ELF-1 (cell line): ENCODE data around the gene PNMA8B.

ENCODE experiments used
- DNase-seq: peaks from one replicate; pipeline ENCODE4 v3.0.0-alpha.2; 2016; ENCODE audit warnings: low read depth, low spot score

Gene PNMA8B

GRCh38 chr19:46487178-46487801, 8.4 kb downstream of the PNMA8B start:
- no peak for DNase-seq

GRCh38 chr19:46486358-46486757, 9.3 kb downstream of the PNMA8B start:
- DNase-seq = no peak

- no peak for DNase-seq
Measured at GRCh38 chr19:46484656-46485055, 11.0 kb downstream of the PNMA8B start.

- no peak for DNase-seq
Measured at GRCh38 chr19:46482631-46483030, 13.0 kb downstream of the PNMA8B start.

- no peak for DNase-seq
Measured at GRCh38 chr19:46481947-46482346, 13.7 kb downstream of the PNMA8B start.

GRCh38 chr19:46481223-46481848, 14.3 kb downstream of the PNMA8B start:
- DNase-seq = no peak

GRCh38 chr19:46480415-46480814, 15.3 kb downstream of the PNMA8B start:
- DNase-seq = peak; percentile 50

GRCh38 chr19:46478356-46478986, 17.2 kb downstream of the PNMA8B start:
- peak; percentile 52 for DNase-seq

GRCh38 chr19:46475986-46476385, 19.7 kb downstream of the PNMA8B start:
- DNase-seq = no peak

- DNase-seq = no peak
Measured at GRCh38 chr19:46474211-46474610, 21.5 kb downstream of the PNMA8B start.

GRCh38 chr19:46472592-46472991, 23.1 kb downstream of the PNMA8B start:
- DNase-seq = no peak

- DNase-seq = no peak
Measured at GRCh38 chr19:46471811-46472543, 23.7 kb downstream of the PNMA8B start.

GRCh38 chr19:46471116-46471733, 24.4 kb downstream of the PNMA8B start, which contains the start of gene PNMA8A:
TSS of gene PNMA8A (minus strand) at chr19:46471563. CDS start at chr19:46471035, 528 bp downstream.
- peak; percentile 95 for DNase-seq

GRCh38 chr19:46470376-46470775, 25.3 kb downstream of the PNMA8B start:
- DNase-seq = no peak

- no peak for DNase-seq
Measured at GRCh38 chr19:46469541-46470185, 26.0 kb downstream of the PNMA8B start.

GRCh38 chr19:46466536-46467196, 29.0 kb downstream of the PNMA8B start:
- DNase-seq = no peak

GRCh38 chr19:46463516-46463915, 32.2 kb downstream of the PNMA8B start:
- DNase-seq = no peak

GRCh38 chr19:46461537-46461936, 34.1 kb downstream of the PNMA8B start:
- no peak for DNase-seq

- no peak for DNase-seq
Measured at GRCh38 chr19:46460981-46461380, 34.7 kb downstream of the PNMA8B start.

GRCh38 chr19:46460055-46460454, 35.6 kb downstream of the PNMA8B start:
- DNase-seq = no peak

GRCh38 chr19:46456930-46457329, 38.7 kb downstream of the PNMA8B start:
- DNase-seq = no peak
